ENCODE data around the gene NUP210.

DNA sequence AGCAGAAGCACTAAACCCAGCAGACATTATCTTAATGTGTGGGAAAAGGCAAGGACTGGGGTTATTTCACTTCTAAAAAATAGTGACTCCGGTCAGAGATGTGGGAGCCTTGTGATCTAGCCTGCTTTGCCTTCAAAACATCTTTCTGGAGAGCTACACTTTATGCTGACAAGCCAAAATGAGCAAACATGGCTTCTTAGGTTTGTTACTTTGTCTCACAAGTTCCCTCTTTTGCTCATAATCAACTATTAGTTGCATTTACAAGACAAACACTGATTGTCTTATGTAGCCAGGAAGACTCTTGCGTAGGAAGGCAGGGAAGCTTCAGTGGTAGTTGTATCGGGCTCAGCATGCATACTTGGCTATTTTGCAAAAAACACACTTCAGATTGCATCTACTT, 129.2 kb downstream of the NUP210 start:
- TF ChIP-seq POLR2AphosphoS5 (IDR thresholded peaks at IDR 0.05; ENCODE audit: low read depth, low read length) (no peak), POLR2A (IDR thresholded peaks at IDR 0.05; ENCODE audit: low read depth, low read length) (no peak), TAF1 (IDR thresholded peaks at IDR 0.05; ENCODE audit: borderline replicate concordance, low read depth, low read length) (no peak)

All from GM12892 (cell line).